Vagina (tissue), 2 donors: ENCODE results near the gene DHCR7.

Source experiments
- POLR2A ChIP-seq, 2 donors: fragments of 450-650 bp; IDR thresholded peaks; one replicate each; pipeline ENCODE4 v1.6.1; 2017; ENCODE audit warnings: antibody characterized with exemption in 2 of 2, mild to moderate bottlenecking in 2 of 2, moderate library complexity in 2 of 2
- TF ChIP-seq, protein P1 (sequence below), 3 experiments: fragments of 450-650 bp in 2 of 3; fragments of 200-600 bp in 1 of 3; sonication (generic) in 1 of 3; IDR thresholded peaks; one replicate each; pipeline ENCODE4 v1.5.1; 2017 to 2019; ENCODE audit warnings: antibody characterized with exemption in 3 of 3, mild to moderate bottlenecking in 2 of 3, moderate library complexity in 2 of 3

DNA sequence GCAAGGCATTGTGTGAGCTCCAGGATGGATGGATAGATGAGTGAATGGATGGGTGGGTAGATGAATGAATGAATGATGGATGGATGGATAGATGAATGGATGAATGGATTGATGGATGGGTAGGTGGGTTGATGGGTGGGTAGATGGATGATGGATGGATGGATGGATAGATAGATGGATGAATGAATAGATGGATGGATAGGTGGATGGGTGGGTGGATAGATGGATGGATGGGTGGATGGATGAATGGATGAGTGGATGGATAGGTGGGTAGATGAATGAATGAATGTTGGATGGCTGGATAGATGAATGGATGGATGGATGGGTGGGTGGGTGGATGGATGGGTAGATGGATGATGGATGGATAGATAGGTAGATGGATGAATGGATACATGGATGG is 33.5 kb downstream of the DHCR7 start:
- no peak for TF ChIP-seq POLR2A (IDR thresholded peaks at IDR 0.05)
- TF ChIP-seq, protein P1, sequence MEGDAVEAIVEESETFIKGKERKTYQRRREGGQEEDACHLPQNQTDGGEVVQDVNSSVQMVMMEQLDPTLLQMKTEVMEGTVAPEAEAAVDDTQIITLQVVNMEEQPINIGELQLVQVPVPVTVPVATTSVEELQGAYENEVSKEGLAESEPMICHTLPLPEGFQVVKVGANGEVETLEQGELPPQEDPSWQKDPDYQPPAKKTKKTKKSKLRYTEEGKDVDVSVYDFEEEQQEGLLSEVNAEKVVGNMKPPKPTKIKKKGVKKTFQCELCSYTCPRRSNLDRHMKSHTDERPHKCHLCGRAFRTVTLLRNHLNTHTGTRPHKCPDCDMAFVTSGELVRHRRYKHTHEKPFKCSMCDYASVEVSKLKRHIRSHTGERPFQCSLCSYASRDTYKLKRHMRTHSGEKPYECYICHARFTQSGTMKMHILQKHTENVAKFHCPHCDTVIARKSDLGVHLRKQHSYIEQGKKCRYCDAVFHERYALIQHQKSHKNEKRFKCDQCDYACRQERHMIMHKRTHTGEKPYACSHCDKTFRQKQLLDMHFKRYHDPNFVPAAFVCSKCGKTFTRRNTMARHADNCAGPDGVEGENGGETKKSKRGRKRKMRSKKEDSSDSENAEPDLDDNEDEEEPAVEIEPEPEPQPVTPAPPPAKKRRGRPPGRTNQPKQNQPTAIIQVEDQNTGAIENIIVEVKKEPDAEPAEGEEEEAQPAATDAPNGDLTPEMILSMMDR (IDR thresholded peaks at IDR 0.05) = no peak
